ENCODE measurements around the gene SNAP23.

DNA sequence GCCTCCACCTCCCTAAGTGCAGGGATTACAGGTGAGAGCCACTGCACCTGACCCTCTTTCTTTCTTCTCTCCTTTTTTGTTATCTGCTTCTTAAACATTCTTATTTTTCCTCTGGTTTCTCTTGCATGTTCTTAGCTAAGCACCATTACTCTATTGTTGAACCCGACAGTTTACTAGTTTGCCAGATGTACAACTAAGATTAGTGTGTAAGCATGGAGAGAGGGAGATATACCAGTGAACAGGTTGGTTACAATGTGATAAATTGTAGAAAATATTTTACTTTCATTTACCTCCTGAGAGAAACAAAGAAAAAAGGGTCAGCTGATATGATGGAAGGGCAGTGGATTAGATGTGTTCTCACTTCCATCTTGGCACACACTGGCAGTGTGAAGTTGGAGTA lies 58.1 kb downstream of the SNAP23 start:
- no peak for TF ChIP-seq POLR2A (IDR thresholded peaks at IDR 0.05; ENCODE audit: low read depth, low read length)
- no peak for TF ChIP-seq TAF1 (IDR thresholded peaks at IDR 0.05; ENCODE audit: borderline replicate concordance, low read depth, low read length)

Data from GM12892 (cell line).